Measurements from ENCODE around the gene GARRE1. TPM values are rescaled to one million over a fixed set of nuclear protein-coding genes. Genes with fewer than 3 reads are reported as not detected.
"Not testable (repeated sequence)": the region's sequence is repeated elsewhere in the genome, so short reads cannot be mapped to it uniquely, and the experiment has no call there.

Gene GARRE1
- 1 to 10 TPM in 2 of 3 donors, under 1 TPM in 1; 0.93 to 4.0 (median 2.7) TPM for polyA plus RNA-seq

GRCh38 chr19:34254046-34254697 is at the start of gene GARRE1:
Gene GARRE1 (plus strand): TSS chr19:34254554. CDS start chr19:34300474, 45,920 bp downstream.
- peaks cover 0 to 1% (median 0%) of the 10 kb centered on the region in 6 donors for H3K9me3 Mint-ChIP-seq
- peak within 1 kb of the TSS; percentile 90 to 100 (median 99) for H3K4me3 Mint-ChIP-seq
- H3K36me3 Mint-ChIP-seq = no peaks in the 10 kb centered on the region
- peak within 1 kb of the TSS; percentile 89 to 99 (median 98) for H3K27ac Mint-ChIP-seq
- H3K27me3 Mint-ChIP-seq (ENCODE audit: low read depth in 3 of 3) = peaks cover 0 to 12% (median 6%) of the 10 kb centered on the region in 3 donors
- H3K4me1 Mint-ChIP-seq = peaks cover 14 to 27% of the 10 kb centered on the region in 2 donors
- peak; percentile 79 to 82 (median 79) for DNase-seq

GRCh38 chr19:34205324-34205723 is 49.0 kb upstream of the GARRE1 start:
- DNase-seq; H3K27me3 Mint-ChIP-seq (ENCODE audit: low read depth in 3 of 3); H3K9me3 Mint-ChIP-seq; H3K27ac Mint-ChIP-seq; H3K4me3 Mint-ChIP-seq: not testable (repeated sequence)
- Mint-ChIP-seq H3K4me1 (peaks cover 7 to 14% of the 10 kb centered on the region in 2 donors), H3K36me3 (peaks cover under 1 to 19% (median 10%) of the 10 kb centered on the region in 3 donors)

- Mint-ChIP-seq H3K4me1 (peaks cover 6 to 7% of the 10 kb centered on the region in 2 donors), H3K9me3 (peaks cover 0 to 2% (median 0%) of the 10 kb centered on the region in 6 donors), H3K27ac (peak overlapping the region in 3 of 6 donors; percentile 12 to 27 (median 19)), H3K36me3 (peaks cover 0 to 21% (median 6%) of the 10 kb centered on the region in 3 donors), H3K27me3 (ENCODE audit: low read depth in 3 of 3) (peaks cover 0 to 2% (median 2%) of the 10 kb centered on the region in 3 donors), H3K4me3 (no peak overlapping the region)
- DNase-seq = no peak
Measured at GRCh38 chr19:34208291-34208884, 46.0 kb upstream of the GARRE1 start.

GRCh38 chr19:34209726-34210125 is 44.6 kb upstream of the GARRE1 start:
- no peak for DNase-seq
- H3K4me1 Mint-ChIP-seq = peaks cover 4 to 6% of the 10 kb centered on the region in 2 donors
- H3K27me3 Mint-ChIP-seq (ENCODE audit: low read depth in 3 of 3) = peaks cover 0 to 4% (median 2%) of the 10 kb centered on the region in 3 donors
- H3K4me3 Mint-ChIP-seq = no peak overlapping the region
- no peak overlapping the region for H3K27ac Mint-ChIP-seq
- peaks cover 0 to 1% (median 0%) of the 10 kb centered on the region in 6 donors for H3K9me3 Mint-ChIP-seq
- peaks cover 3 to 20% (median 6%) of the 10 kb centered on the region in 3 donors for H3K36me3 Mint-ChIP-seq

GRCh38 chr19:34213283-34213682 is 41.1 kb upstream of the GARRE1 start:
- Mint-ChIP-seq H3K4me1 (peaks cover 12 to 20% of the 10 kb centered on the region in 2 donors), H3K27ac (no peak overlapping the region)
- DNase-seq = no peak

GRCh38 chr19:34214040-34214439 is 40.3 kb upstream of the GARRE1 start:
- Mint-ChIP-seq H3K27ac (peak overlapping the region in 1 of 6 donors; percentile 56), H3K9me3 (no peaks in the 10 kb centered on the region), H3K27me3 (ENCODE audit: low read depth in 3 of 3) (peaks cover 0 to 2% (median 2%) of the 10 kb centered on the region in 3 donors), H3K4me1 (peaks cover 18 to 28% of the 10 kb centered on the region in 2 donors), H3K4me3 (no peak overlapping the region), H3K36me3 (peaks cover 0 to 29% (median 3%) of the 10 kb centered on the region in 3 donors)
- DNase-seq = no peak

More at GRCh38 chr19:34213283-34213682, 41.1 kb upstream of the GARRE1 start:
- Mint-ChIP-seq H3K36me3 (peaks cover 0 to 29% (median 3%) of the 10 kb centered on the region in 3 donors), H3K9me3 (no peaks in the 10 kb centered on the region), H3K27me3 (ENCODE audit: low read depth in 3 of 3) (peaks cover 2% of the 10 kb centered on the region in 3 donors), H3K4me3 (no peak overlapping the region)

GRCh38 chr19:34215006-34215665 is 39.2 kb upstream of the GARRE1 start:
- no peaks in the 10 kb centered on the region for H3K9me3 Mint-ChIP-seq
- peak overlapping the region in 2 of 6 donors; percentile 14 to 32 for H3K27ac Mint-ChIP-seq
- H3K36me3 Mint-ChIP-seq = peaks cover 0 to 30% (median 3%) of the 10 kb centered on the region in 3 donors
- H3K4me3 Mint-ChIP-seq = no peak overlapping the region
- no peak for DNase-seq
- H3K4me1 Mint-ChIP-seq = peaks cover 22 to 33% of the 10 kb centered on the region in 2 donors
- peaks cover 0 to 2% (median 2%) of the 10 kb centered on the region in 3 donors for H3K27me3 Mint-ChIP-seq (ENCODE audit: low read depth in 3 of 3)

- no peaks in the 10 kb centered on the region for H3K9me3 Mint-ChIP-seq
- H3K27ac Mint-ChIP-seq = peak overlapping the region in 1 of 6 donors; percentile 14
- peaks cover 26 to 39% of the 10 kb centered on the region in 2 donors for H3K4me1 Mint-ChIP-seq
- peaks cover 0 to 2% (median 2%) of the 10 kb centered on the region in 3 donors for H3K27me3 Mint-ChIP-seq (ENCODE audit: low read depth in 3 of 3)
- no peak overlapping the region for H3K4me3 Mint-ChIP-seq
- no peak for DNase-seq
- H3K36me3 Mint-ChIP-seq = peaks cover 0 to 35% (median 7%) of the 10 kb centered on the region in 3 donors
Measured at GRCh38 chr19:34215666-34216038, 38.7 kb upstream of the GARRE1 start.

GRCh38 chr19:34216745-34217219 is 37.6 kb upstream of the GARRE1 start:
- not testable (repeated sequence) for H3K9me3 Mint-ChIP-seq; H3K4me3 Mint-ChIP-seq; DNase-seq; H3K27me3 Mint-ChIP-seq (ENCODE audit: low read depth in 3 of 3)
- H3K36me3 Mint-ChIP-seq = peaks cover 5 to 38% (median 15%) of the 10 kb centered on the region in 3 donors
- peak overlapping the region in 1 of 6 donors; percentile 46 for H3K27ac Mint-ChIP-seq
- H3K4me1 Mint-ChIP-seq = peaks cover 28 to 46% of the 10 kb centered on the region in 2 donors

- peaks cover 6 to 48% (median 20%) of the 10 kb centered on the region in 3 donors for H3K36me3 Mint-ChIP-seq
- H3K9me3 Mint-ChIP-seq = no peaks in the 10 kb centered on the region
- H3K27ac Mint-ChIP-seq = peak overlapping the region; percentile 69 to 88 (median 76)
- peak; percentile 66 to 80 (median 70) for DNase-seq
- H3K4me3 Mint-ChIP-seq = peak overlapping the region; percentile 41 to 65 (median 51)
- H3K4me1 Mint-ChIP-seq = peaks cover 28 to 48% of the 10 kb centered on the region in 2 donors
- H3K27me3 Mint-ChIP-seq (ENCODE audit: low read depth in 3 of 3) = peaks cover 0 to 2% (median 2%) of the 10 kb centered on the region in 3 donors
Measured at GRCh38 chr19:34217952-34218817, 36.2 kb upstream of the GARRE1 start.

- peak overlapping the region; percentile 69 to 88 (median 76) for H3K27ac Mint-ChIP-seq
- DNase-seq = no peak
- H3K36me3 Mint-ChIP-seq = peaks cover 10 to 54% (median 24%) of the 10 kb centered on the region in 3 donors
- H3K4me3 Mint-ChIP-seq = peak overlapping the region in 4 of 5 donors; percentile 23 to 65 (median 41)
- peaks cover 28 to 53% of the 10 kb centered on the region in 2 donors for H3K4me1 Mint-ChIP-seq
- peaks cover 0 to 2% (median 2%) of the 10 kb centered on the region in 3 donors for H3K27me3 Mint-ChIP-seq (ENCODE audit: low read depth in 3 of 3)
- H3K9me3 Mint-ChIP-seq = no peaks in the 10 kb centered on the region
Measured at GRCh38 chr19:34218818-34219164, 35.6 kb upstream of the GARRE1 start.

- Mint-ChIP-seq H3K4me1 (peaks cover 39 to 56% of the 10 kb centered on the region in 2 donors), H3K27ac (peak overlapping the region; percentile 13 to 82 (median 53)), H3K4me3 (no peak overlapping the region), H3K9me3 (no peaks in the 10 kb centered on the region), H3K36me3 (peaks cover 10 to 58% (median 34%) of the 10 kb centered on the region in 3 donors), H3K27me3 (ENCODE audit: low read depth in 3 of 3) (peaks cover 0 to 2% (median 0%) of the 10 kb centered on the region in 3 donors)
- DNase-seq = peak; percentile 42 to 53 (median 43)
Measured at GRCh38 chr19:34220472-34221063, 33.8 kb upstream of the GARRE1 start.
